Muscle of leg (tissue), 11 donors: ENCODE data around the gene RAB7B. TPM values are rescaled to one million over a fixed set of nuclear protein-coding genes. Genes with fewer than 3 reads are reported as not detected.

Experiments used
- DNase-seq: peaks from one replicate; pipeline ENCODE4 v3.0.0; 2013
- H3K27ac ChIP-seq: one replicate; pipeline ENCODE4 v1.5.1; 2013; ENCODE audit warnings: mild to moderate bottlenecking, low read length, control low read depth
- H3K27me3 ChIP-seq: one replicate; pipeline ENCODE4 v1.6.1; 2013; ENCODE audit warnings: low read length; ENCODE audit not compliant: control insufficient read depth, insufficient read depth
- H3K36me3 ChIP-seq: one replicate; pipeline ENCODE4 v1.6.1; 2013; ENCODE audit warnings: low read length; ENCODE audit not compliant: control insufficient read depth, insufficient read depth
- H3K4me1 ChIP-seq: one replicate; pipeline ENCODE4 v1.6.1; 2013; ENCODE audit warnings: low read length; ENCODE audit not compliant: control insufficient read depth, insufficient read depth
- H3K4me3 ChIP-seq: one replicate; pipeline ENCODE4 v1.5.1; 2013; ENCODE audit warnings: low read length, control low read depth
- H3K9me3 ChIP-seq: replicated peaks from 2 replicates; pipeline ENCODE4 v1.6.1; 2013; ENCODE audit warnings: low read depth, low read length; ENCODE audit not compliant: control insufficient read depth
- WGBS: methylation state at CpG from one replicate; pipeline ENCODE4 v1.1.5; 2013; ENCODE audit warnings: missing lambda C conversion rate; ENCODE audit not compliant: insufficient coverage; 5-methylcytosine and 5-hydroxymethylcytosine counted together
- polyA plus RNA-seq, 8 donors: library from polyadenylated mRNA; unstranded; fragments of 120-200 nt; gene quantifications; one replicate each; pipeline versions ENCODE4 v1.2.1 to v1.2.3, GENCODE V29; 2013; ENCODE audit warnings: inconsistent platforms in 1 of 8, low replicate concordance in 1 of 8; ENCODE audit not compliant: insufficient read length in 8 of 8, insufficient read depth in 1 of 8
- total RNA-seq: library from RNA; stranded (reverse); fragments of 120-200 nt; gene quantifications from one replicate; pipeline ENCODE4 v1.2.4, GENCODE V29; 2013

The RAB7B gene
- total and polyA plus RNA-seq, 9 donors = 8.6 to 13.5 (median 10.6) TPM

DNA sequence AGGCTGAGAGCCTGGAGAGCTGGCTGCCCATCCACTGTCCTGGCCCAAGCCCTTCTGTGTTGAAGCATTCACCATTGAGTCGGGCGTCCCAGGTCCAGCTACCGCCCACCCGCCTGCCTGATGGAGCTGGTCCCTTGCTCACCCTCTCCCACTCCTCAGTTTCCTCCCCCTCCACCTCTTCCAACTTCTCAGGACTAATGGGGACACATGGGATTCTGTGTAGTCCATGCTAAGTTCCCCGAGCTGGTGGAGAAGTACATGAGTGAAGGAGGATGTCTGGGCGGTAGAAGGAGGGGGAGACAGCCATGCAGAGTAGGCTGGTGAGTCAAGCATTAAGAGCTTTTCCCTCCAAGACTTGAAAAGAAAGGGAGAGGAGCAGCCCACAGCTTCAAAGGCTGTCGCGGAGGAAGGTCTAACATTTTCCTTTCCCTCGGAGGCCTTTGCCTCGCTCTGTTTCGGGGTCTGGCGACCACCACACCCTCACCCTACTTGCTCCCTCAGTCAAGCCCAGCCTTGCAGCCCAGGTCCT, 60.5 kb downstream of the RAB7B start:
- WGBS = 58% methylated on average over 6 of the region's 12 CpGs
- H3K27me3 ChIP-seq = peaks cover 47% of the 10 kb centered on the region
- no peak overlapping the region for H3K27ac ChIP-seq
- DNase-seq = no peak
- no peaks in the 10 kb centered on the region for H3K36me3 ChIP-seq
- H3K4me1 ChIP-seq = no peaks in the 10 kb centered on the region
- no peak overlapping the region for H3K4me3 ChIP-seq
- H3K9me3 ChIP-seq = no peaks in the 10 kb centered on the region

DNA sequence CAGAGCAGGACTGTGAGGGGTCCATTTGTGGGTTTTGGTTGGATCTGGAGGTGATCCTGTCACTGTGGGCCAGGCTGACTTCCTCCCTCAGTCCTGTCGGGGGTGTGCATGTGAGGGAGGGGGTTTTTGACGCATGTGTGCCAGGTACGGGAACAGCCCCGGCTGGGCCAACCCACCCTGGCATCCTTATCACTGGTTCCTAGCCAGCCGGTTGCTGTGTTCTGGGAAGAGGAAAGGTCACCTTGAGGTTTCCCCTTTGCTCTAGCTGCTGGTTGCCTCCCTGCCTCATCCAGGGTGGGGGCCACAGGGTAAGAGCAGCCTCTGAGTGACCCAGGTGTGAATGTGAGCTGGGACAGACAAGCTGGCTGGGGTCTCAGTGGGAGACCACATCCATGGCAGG, 62.5 kb downstream of the RAB7B start:
- no peak overlapping the region for H3K27ac ChIP-seq
- H3K9me3 ChIP-seq = no peaks in the 10 kb centered on the region
- no peaks in the 10 kb centered on the region for H3K4me1 ChIP-seq
- H3K27me3 ChIP-seq = peaks cover 55% of the 10 kb centered on the region
- no peaks in the 10 kb centered on the region for H3K36me3 ChIP-seq
- no CpG with 5 or more reads among the region's 5 CpGs for WGBS
- no peak for DNase-seq
- H3K4me3 ChIP-seq = no peak overlapping the region

DNA sequence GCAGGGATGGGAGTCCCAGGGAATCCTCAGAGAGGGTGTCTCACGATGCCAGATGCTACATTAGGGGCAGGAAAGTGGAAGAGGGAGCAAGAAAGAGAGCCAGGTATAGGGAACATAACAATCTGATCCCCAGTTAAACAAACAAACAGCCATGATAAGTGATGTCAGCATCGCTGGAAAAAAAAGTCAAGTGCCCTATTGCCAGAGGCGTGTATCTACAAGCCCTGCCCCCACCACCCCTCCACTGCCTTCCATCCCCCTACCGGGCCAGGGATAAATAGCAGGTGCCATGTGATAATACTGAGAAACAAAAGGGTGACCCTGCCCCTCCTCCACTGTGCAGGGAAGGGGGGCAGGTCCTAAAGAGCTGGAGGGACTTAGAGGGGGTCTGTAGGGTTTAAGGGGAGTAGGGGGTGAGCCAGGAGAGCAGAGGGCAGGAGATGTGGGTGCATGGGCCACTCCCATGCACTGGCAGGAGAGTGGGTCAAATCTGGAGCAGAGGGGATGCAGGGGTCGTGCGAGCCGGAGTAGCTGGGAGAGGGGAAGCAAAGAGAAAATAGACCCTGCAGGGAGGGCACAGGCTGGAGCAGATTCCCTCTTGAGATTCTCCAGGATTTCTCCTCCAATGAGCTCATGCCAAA, 63.4 kb downstream of the RAB7B start:
- no peaks in the 10 kb centered on the region for H3K9me3 ChIP-seq
- H3K4me1 ChIP-seq = no peaks in the 10 kb centered on the region
- H3K36me3 ChIP-seq = no peaks in the 10 kb centered on the region
- no peak for DNase-seq
- H3K27me3 ChIP-seq = peaks cover 54% of the 10 kb centered on the region
- WGBS = 43% methylated on average over 1 of the region's 7 CpGs
- H3K27ac ChIP-seq = no peak overlapping the region
- H3K4me3 ChIP-seq = no peak overlapping the region

DNA sequence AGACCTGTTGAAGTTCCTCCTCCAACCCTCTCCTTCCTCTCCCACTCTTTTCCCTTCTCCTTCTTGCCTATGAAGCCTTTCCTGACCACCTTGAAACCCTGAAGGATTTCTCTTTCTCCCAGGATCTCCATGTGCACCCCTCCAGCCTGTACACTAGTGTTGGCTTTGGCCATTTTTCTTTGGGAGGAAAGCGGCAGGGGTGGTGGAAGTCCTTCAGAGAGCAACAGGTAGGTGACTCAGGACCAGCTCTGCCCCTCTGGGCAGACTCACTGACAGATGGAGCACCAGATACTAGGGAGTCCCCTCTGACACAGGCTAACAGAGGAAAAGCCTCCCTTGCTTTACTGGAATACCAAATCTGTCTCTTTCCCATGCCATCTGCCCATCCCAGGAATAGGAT, 64.5 kb downstream of the RAB7B start:
- WGBS = no CpG with 5 or more reads among the region's 1 CpG
- H3K27ac ChIP-seq = no peak overlapping the region
- no peak for DNase-seq
- H3K4me3 ChIP-seq = no peak overlapping the region
- no peaks in the 10 kb centered on the region for H3K9me3 ChIP-seq
- peaks cover 51% of the 10 kb centered on the region for H3K27me3 ChIP-seq
- H3K4me1 ChIP-seq = no peaks in the 10 kb centered on the region
- no peaks in the 10 kb centered on the region for H3K36me3 ChIP-seq

DNA sequence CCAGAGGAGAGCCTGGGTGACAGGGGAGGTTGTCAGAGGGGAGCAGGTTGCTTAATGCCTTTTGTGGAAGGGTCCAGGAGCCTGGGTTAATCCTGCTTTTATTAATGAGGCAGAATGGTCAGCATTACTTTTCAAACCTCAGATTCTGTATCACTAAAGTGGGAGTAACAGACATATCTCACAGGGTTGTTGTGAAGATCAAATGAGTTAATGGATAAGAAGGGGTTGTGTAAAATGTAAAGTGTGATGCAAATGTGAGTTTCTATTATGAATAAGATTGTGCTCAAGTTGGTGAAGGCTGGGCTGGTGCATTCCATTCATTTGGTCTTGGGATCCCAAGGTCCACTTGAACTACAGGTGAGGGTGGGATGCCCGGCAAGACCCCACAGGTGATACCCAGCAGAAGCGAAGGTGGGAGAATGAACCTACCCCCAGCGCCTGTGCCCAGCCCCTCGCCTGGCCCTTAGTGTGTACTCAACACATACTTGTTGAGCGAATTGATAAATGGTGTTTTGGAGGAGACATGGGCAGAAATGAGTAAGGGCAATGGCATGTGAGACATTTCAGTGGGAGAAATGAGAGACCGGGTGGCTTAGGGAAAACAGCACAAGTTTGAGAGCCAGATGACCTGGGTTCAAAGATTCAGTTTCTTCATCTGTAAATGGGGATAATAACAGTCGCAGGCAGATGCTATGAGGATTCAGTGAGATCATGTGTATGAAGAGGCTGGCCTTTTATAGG, 66.2 kb downstream of the RAB7B start:
- WGBS = 76% methylated on average over 4 of the region's 7 CpGs
- no peaks in the 10 kb centered on the region for H3K4me1 ChIP-seq
- H3K4me3 ChIP-seq = no peak overlapping the region
- peaks cover 47% of the 10 kb centered on the region for H3K27me3 ChIP-seq
- no peaks in the 10 kb centered on the region for H3K9me3 ChIP-seq
- H3K36me3 ChIP-seq = no peaks in the 10 kb centered on the region
- DNase-seq = no peak
- no peak overlapping the region for H3K27ac ChIP-seq

DNA sequence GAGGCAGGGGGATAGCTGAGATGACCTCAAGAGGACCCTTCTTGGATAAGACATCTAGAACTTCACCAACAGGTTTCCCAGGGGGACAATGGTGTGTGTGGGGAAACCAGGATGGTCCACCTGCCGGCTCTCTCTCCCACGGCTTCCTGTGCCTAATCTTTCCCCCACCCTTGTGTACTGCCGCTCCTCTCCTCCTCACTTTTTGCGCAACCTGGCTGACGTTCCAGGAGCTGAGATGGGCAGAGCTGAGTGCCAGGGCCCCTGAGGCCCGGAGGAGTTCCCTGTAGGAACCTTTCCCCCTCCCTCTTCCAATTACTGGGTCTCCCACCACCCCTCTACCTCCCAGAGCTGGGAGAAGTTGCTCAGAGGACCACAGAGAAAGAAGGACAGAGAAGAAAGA, 66.9 kb downstream of the RAB7B start:
- H3K36me3 ChIP-seq = no peaks in the 10 kb centered on the region
- no peaks in the 10 kb centered on the region for H3K9me3 ChIP-seq
- H3K27ac ChIP-seq = no peak overlapping the region
- 80% methylated on average over 1 of the region's 6 CpGs for WGBS
- H3K4me3 ChIP-seq = no peak overlapping the region
- no peaks in the 10 kb centered on the region for H3K4me1 ChIP-seq
- DNase-seq = no peak
- H3K27me3 ChIP-seq = peaks cover 49% of the 10 kb centered on the region

DNA sequence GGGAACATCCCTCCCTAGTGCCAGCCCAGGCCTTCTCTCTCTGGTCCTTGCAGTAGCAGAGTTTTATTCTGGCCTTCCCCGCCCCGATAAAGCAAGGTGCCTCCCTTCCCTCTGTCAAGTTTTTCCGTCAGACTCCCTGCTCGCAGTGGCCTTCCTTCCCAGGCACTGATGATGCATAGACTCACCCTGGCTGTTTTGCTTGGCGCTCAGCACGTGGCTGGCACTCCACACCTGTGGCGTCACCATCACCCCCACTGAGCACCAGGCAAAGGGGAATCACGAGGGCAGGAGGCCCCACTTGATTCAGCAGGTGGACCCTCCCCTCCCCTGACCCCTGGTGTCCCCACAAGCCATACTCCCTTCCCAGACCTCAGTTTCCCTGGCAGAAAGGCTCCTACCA, 67.3 kb downstream of the RAB7B start:
- no peak for DNase-seq
- 80% methylated on average over 8 of the region's 8 CpGs for WGBS
- no peak overlapping the region for H3K27ac ChIP-seq

DNA sequence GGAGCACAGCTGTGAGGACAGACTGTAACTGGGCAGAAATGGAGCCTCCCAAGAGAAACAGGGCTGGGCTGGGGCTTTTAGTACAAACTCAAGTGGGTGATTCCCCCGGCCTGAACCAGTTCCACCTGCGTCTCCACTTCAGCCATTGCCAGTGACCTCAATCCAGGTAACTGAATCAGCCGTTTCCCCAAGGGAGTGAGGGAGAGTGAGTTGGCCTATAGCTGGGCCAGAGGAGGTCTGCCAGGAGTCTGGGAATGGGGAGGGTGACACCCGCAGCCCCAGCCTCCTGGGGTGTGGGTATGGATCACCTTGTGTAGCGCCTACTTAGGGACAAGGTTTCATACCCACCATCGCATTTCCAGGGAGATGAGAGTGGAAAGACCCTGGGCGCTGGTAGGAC, 68.4 kb downstream of the RAB7B start:
- Histone ChIP-seq H3K4me3 (no peak overlapping the region), H3K27ac (no peak overlapping the region), H3K27me3 (peaks cover 38% of the 10 kb centered on the region), H3K4me1 (no peaks in the 10 kb centered on the region), H3K36me3 (no peaks in the 10 kb centered on the region), H3K9me3 (no peaks in the 10 kb centered on the region)
- 89% methylated on average over 5 of the region's 7 CpGs for WGBS
- no peak for DNase-seq

More for the DNA sequence above, 67.3 kb downstream of the RAB7B start:
- no peak overlapping the region for H3K4me3 ChIP-seq
- no peaks in the 10 kb centered on the region for H3K36me3 ChIP-seq
- H3K4me1 ChIP-seq = no peaks in the 10 kb centered on the region
- H3K9me3 ChIP-seq = no peaks in the 10 kb centered on the region
- H3K27me3 ChIP-seq = peaks cover 48% of the 10 kb centered on the region

DNA sequence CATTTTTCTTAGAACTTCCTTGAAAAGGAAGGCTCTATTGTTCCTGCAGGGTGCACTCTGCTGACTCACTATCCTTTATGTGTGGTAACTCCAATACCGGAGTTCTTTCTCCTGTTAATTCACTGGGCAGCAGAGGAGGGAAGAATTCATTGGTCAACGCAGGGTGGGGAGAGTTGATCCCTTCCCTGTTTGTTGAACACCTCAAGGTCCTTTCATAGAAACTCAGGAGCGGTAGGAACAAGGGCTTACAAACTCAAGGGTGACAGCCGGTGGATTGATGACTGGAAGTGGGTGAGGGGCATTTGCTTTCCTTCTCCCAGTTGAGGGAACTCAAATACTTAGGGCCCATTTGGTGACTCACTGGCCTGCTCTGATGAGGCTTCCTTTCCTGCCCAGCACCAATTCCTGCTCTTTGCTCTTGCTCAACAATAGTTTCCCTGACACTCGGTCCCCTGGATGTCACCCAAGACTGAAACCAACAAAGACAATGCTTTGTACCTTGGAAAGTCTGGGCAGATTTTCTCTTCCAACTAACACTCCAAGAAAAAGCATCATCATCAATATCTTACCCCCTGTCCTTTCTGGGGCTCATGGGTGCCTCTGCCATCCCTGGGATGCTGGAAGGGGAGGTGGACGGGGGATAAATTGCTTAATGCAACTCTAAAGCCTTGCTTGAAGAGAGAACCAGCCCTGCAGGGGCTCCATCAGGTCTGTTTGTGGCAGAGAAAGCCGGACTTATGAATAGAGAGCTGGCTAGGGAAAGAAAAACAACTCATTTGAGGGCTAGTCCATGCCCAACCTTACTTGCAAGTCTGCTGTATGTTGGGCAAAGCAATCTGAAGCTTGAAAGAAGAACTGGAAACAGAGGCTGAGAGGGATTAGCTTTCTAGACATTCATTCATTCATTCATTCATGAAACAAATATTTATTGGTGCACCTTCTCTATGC, 69.2 kb downstream of the RAB7B start:
- Histone ChIP-seq H3K9me3 (no peaks in the 10 kb centered on the region), H3K4me3 (no peak overlapping the region), H3K4me1 (no peaks in the 10 kb centered on the region), H3K27me3 (peaks cover 31% of the 10 kb centered on the region), H3K36me3 (no peaks in the 10 kb centered on the region), H3K27ac (no peak overlapping the region)
- WGBS = 50% methylated on average over 2 of the region's 7 CpGs
- no peak for DNase-seq

DNA sequence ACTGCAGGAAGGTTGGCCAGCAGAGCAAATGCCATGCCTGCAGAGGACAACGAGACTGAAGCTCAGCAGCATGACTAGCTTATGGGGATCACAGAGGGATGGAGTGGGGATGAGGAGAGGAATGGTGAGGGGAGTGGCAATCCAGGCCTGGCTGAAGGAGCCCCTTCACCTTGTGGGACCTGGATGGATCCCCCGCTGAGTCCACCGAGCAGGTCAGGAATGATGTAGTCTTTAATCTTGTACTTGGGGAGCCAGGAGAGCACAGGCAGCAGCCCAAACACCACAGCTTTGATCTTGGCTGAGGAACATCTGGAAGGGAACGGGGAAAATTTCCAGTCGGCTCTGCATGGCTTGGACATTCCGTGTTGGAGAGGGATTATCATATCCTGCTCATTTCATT, 70.4 kb downstream of the RAB7B start:
- 30% methylated on average over 2 of the region's 6 CpGs for WGBS
- H3K4me1 ChIP-seq = no peaks in the 10 kb centered on the region
- no peaks in the 10 kb centered on the region for H3K36me3 ChIP-seq
- peaks cover 23% of the 10 kb centered on the region for H3K27me3 ChIP-seq
- no peaks in the 10 kb centered on the region for H3K9me3 ChIP-seq
- H3K27ac ChIP-seq = no peak overlapping the region
- H3K4me3 ChIP-seq = no peak overlapping the region
- no peak for DNase-seq
